ENCODE measurements around the gene TPX2. TPM values are rescaled to one million over a fixed set of nuclear protein-coding genes. Genes with fewer than 3 reads are reported as not detected.

The TPX2 gene
- total RNA-seq, 1 donor from 2014 or later: 1.1 TPM

DNA sequence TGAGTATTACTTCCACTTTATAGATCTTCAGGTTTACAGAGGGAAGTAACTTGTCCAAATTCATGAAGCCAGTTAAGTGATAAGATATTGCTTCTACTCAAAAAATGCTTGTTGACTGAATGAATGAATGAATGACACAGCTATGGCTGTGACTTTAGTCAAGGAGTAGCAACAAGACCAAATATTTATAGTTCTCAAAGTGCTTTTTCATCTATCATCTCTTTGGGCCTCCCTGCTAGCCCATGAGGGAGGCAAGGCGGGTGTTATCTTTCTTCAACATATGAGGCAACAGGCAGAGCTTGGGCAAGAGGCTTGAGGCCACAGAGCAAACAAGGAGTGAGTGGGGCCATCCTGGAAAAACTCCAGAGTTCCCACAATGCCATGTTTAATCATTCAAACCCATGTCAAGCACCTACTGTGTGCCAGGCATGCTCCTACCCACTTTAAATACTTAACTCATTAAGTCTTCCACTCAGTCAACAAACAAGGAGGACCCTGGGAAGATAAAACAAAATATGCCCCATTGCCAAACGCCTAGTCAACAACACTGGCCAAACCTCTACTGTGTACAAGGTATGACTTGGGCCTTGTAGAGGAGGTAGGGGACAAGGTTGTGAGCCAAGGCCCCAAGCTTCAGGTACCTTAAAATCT is 32.4 kb upstream of the TPX2 start:
- no peak for DNase-seq (ENCODE audit: low spot score)

DNA sequence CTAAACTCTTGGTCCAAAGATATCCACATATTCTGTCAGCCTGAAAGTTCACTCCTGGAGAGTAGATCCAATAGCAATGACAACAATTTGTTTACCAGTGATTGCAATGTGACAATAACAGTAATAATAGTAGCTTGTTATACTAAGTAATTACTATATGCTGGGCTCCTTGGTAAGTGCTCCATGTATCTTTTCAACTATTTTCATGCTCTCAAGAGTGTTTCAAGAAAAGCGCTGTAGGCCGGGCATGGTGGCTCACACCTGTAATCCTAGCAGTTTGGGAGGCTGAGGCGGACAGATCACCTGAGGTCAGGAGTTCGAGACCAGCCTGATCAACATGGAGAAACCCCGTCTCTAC is 31.9 kb upstream of the TPX2 start:
- DNase-seq (ENCODE audit: low spot score): no peak

DNA sequence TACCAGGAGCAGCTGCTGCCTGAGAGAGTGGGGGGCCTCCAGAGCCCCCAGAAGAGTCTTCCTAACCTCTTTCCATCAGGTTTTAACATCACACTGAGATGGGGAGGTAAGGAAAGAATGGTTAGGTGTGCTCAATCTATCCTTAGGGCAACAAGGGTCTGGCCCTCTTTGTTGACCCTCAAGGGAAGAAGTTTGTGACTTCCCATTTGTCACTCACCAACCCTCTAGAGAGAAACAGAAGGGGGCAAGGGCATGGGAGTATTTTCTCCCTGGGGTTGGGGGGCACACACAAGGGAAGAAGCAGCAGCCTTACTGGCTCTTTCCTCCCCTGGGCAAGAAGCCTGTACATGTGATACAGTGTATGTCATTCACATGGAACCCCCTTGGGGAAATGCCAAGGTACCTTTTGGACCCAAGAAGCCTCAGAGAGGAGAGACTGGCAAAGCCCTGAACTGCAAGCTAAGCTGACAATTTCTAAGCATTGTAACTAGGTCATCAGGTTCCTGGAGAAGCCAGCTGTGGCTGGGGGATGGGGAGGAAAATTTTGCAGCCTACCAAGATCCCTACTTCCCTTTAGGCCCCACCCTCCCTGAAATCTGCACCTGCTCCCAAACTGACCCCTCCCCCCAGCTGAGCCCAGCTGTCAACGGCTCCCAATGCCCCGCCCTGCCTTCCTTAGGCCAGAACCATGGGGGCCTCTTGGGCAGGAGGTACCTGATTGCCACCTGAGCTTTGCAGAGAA is 30.9 kb upstream of the TPX2 start:
- DNase-seq (ENCODE audit: low spot score): no peak

DNA sequence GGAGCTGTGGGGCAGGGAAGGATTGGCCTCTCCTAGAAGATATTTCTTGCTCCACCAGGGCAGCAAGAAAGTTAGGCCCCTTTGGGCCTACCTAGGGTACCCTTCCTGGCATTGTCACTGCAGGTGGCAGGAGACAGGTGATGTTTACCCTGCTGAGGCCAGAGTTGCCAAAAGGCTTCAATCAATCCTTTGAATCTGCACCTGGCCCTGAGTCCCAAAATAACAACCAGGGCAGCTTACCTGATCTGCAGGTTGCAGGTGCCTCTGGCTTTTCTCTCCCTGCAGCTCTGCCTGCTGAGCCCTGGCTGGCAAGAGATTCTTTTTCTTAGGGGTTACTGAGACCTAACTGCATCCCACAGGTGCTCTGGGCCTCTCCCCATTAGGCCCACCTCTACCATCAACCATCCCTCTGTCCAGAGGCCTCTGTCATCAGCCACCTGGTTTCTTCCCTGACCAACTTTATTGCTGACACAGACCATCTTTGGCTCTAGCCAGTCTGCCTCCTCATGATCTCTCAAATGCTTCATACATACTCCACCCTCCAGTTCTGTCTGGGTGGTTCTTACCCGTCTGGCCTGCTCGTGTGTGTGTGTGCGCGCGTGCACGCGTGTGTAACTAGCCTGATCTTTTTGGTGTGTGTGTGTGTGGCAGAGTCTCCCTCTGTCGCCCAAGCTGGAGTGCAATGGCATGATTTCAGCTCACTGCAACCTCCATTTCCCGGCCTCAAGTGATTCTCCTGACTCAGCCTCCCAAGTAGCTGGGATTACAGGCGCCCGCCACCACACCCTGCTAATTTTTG is 30.2 kb upstream of the TPX2 start:
- no peak for DNase-seq (ENCODE audit: low spot score)

DNA sequence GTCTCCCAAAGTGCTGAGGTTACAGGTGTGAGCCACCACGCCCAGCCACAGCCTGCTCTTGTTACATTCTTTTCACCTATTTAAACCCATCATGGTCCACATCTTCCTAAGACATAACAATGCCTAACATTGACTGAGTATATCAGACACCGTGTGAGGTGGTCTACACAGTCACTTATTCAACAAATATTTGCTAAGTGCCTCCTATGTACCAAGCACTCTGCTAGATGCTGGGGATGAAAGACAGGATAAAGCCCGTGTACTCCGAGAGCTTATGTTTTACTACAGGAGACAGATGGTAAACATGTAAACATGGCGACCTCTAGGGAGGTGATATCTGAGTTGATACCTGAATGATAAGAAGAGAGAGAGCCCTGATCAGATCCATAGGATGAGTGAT is 29.2 kb upstream of the TPX2 start:
- DNase-seq (ENCODE audit: low spot score): no peak

DNA sequence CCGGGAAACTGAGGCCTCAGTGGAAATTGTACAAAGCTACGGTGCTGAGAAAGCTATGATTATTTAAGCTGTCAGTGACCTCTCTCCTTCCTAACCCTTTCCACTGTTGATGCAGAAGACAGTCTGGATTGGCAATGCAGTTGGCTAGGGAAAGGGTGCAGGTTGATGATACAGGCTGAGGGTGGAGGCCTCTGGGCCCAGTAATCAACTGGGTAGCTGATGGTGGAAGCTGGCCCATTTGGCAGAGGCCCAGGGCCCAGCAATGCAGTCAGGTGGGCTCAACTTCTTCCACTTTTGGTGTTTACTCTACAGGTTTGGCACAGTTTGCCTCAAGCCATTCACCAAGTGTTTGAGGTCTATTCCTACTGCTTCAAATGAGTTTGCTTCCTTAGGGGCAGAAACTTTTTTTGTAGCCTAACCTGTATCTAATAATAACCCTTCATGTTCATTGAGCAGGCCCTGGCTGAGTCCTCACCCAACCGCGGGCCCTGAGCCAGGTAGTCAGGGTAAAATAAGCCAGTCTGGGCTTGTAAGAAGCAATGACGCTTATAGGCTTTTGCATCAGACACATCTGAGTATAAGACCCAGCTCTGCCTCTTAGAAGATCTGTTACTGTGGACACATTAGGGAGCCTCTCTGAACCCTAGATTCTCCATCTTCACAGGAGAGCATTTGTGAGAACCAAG is 28.5 kb upstream of the TPX2 start:
- DNase-seq (ENCODE audit: low spot score): no peak

DNA sequence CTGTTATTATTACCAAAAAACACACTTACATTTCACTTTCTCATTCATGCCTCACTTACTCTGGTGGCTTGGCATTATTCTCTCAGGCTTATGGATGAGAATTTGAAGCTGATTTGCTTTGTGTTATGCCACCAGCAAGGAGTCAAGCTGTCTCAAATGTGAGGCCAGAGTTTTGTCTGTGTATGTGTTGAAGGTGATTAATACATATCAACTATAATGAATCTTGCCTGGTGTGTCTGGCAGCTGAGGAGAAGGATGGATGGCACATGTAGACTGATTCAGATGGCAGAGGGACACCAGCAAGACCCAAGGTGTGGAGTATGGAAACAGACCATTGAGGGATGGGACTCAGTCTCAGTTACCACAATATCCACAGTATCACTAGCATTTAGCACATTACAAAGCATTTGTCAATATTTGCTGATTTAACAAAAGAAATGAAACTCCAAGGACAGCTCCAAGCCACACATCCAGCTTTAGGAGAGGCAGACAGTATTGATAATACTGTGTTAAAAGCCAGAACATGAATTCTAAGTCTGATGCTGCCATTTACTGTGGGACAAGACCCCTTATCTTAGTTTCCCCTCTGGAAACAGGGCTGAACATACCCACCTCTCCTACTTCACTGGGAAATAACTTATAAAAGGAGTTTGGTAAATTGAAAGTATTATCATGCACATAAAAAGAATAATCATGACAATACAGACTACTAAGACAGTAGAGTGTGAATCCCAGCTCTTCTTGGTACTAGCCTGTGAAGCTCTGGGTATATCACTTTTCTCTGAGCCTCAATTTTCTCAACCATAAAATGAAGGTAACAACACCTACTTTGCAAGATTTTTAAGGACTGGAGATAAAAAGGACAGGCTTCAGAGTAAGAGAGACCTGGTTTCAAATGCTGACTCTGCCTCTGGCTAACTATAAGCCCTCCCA is 27.6 kb upstream of the TPX2 start:
- no peak for DNase-seq (ENCODE audit: low spot score)

DNA sequence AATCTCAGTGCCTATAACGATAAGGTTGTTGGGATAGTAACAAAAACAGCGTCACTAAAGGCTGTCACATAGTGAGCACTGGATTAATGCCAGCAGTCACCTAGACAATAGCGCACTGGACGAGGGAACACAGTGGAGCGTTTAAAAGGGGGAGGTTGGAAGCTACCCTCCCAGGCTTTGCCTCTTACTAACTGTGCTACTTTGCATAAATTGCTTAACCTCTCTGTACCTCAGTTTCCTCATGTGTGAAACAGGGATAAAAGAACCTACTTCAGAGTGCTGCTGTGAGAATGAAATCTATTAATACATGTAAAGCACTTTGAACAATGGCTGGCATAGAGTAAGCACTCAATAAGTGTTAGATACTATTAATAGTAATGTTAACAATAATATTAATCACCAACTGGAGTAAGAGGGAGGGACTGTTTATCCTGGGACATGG is 27.0 kb upstream of the TPX2 start:
- no peak for DNase-seq (ENCODE audit: low spot score)

DNA sequence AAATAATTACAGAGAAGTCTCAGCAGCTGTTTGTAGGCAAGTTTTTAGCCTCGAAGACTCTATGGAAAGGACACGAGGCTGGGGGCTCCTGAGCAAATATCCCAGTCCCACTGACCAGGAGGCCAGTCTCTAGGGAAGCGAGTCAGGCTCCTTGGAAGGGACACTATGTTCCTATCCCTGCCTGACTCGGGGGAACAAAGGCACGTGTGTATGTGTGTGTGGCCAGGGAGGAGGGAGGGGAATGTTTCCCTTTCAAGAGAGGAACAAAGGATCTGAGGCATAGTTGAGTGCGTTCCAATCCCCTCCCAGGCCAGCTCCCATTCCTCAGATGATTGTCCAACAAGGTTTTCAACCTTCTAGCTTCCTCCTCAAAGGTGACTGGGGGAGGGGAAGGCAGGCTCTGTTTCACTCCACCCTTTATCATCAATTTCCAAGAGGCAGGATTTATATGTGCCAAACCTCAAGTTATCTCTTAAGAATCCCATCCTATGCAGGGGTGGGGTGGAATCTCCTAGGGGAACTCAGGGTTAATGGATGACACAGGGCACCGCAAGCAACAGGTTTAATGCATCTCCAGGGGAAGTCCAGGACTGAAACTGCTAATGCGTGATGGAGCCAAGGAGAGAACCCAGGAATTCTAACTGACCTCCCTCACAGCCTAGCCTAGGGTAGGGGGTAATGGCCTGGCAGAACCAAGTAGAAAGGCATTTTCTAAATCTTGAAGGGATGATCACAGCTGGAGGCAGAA is 26.4 kb upstream of the TPX2 start:
- no peak for DNase-seq (ENCODE audit: low spot score)

DNA sequence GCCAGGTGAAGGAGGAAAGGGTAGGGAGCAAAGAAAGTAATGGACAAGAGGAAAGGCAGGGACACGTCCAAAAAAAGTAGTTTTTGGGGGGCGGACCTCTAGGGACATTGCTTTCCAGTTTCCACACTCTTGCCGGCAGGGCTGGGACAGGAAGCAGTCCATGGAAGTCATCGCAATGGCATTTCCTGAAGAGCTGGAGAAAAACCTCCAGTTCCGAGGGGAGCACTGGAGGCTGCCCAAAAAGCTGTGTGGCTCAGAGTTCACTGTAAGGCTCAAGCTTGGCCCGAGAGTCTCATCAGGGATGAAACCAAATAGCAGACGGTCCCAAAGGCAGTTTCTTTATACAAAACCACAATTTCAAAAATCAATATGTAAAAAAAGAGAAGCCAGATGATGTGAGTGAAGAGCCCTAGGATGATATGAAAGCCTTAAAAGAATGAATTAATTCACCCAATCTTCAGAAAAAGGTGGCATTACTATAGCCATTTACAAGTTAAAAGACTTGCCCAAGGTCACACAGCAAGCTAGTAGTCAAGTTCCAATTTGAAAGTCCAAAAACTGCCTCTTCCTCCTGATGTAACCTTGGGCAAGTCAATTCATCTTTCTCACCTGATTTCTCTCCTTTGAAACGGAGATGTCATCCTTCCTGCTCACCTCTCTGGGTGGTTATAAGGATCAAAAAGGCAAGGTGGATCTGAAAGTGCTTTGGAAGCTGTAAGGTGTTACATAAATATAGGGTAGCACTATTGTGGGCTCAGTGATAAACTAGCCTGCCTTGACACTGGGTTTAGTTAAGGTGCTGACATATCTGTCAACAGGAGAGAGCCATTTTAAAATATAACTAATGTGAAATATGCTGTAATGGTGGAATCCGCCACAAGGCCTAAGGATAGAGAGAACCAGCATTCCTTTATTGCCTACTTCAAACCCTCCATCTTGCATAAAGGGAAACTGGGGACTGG is 25.5 kb upstream of the TPX2 start:
- DNase-seq (ENCODE audit: low spot score): no peak

DNA sequence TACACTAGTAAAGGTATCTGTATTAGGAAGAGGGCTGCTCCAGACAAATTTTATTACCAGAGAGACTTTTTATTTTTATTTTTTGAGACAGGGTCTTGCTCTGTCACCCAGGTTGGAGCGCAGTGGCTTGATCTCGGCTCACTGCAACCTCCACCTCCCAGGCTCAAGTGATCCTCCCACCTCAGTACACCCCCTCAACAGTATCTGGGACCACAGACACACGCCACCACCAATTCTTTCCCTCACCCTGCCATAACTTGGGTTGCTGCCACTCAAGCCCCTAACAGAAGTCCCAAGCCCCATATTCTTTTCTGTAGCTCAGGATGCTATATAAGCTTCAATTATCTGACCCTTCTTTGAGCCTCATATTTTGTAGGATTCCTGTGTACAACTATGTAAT is 23.3 kb upstream of the TPX2 start:
- DNase-seq (ENCODE audit: low spot score): no peak

DNA sequence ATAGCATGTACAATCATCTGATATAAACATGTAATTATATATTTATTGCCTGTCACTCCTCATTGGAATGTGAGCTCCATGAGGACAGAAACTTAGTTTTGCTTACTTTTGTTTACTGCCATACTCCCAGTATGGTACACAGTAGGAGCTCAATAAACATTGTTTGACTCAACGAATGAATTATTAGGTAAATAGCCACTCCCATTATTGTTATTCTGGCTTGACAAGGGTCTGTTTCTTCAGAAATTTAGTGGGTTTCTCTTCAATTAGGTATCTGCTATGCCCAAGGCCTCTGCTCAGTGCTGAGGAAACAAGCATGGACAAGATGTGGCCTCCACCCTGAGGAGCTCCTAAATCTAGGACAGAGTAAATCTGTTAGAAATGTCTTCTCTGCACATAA is 22.7 kb upstream of the TPX2 start:
- no peak for DNase-seq (ENCODE audit: low spot score)

DNA sequence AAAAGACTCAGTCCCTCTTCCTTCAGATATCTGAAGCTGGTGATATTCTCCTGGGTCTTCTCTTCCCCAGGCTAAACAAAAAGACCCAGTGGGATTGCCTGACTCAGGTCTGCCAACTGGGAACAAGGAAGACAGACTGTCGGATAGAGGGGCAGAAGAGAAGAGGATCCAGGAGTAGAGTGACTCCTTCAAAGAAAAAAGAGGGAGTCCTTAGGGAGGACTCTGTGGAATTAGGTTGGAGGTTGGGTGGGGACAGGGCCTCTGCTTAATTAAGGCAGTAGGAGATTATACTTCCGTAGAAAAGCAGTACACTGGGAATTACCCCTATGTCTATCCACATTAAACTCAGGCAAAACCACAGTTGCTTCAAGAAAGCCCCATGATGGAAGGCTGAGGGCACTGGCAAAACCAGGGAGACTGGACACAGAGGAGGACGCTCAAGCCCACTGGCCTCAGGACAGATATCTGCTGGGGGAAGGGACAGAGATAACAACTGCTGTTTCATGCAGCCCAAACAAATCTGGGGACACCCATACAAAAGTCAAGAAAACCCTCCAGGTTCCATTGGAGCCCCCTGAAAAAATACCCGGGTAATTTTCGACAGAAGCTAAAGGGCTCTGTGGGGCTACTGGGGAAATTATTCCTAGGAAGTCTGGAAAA is 22.1 kb upstream of the TPX2 start:
- DNase-seq (ENCODE audit: low spot score): no peak

DNA sequence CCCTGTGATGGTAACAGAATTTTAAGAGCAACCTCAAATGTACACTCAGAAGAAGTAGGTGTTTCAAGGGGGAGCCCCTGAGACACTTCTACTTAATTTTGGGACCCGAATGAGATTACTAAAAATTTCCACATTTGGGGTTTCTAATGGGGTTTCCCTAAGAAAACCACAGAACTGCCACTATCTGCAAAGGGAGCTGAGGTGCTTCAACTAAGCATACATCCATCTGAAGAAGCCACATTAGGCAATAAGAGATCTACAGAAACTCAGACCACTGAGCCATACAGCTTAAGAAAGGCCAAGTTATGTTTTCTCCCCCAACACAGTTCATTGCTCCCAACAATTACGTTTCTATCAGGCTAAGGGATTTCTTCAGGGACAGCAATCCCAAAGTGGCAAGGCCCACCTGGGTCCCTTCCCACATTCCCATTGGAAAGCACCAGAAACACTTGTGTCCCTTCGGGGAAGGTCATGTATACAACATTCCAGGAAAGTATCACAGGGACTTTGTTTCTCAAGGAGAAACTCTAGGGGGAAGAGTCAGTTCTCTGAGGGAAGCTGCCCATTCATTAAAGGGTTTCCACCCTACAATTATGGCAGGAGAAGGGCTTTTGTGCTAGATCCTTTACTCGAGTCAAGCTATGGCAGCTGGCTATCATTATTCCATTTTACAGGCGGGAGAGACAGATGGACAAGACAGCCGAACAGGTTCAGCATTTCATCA is 21.4 kb upstream of the TPX2 start:
- no peak for DNase-seq (ENCODE audit: low spot score)

DNA sequence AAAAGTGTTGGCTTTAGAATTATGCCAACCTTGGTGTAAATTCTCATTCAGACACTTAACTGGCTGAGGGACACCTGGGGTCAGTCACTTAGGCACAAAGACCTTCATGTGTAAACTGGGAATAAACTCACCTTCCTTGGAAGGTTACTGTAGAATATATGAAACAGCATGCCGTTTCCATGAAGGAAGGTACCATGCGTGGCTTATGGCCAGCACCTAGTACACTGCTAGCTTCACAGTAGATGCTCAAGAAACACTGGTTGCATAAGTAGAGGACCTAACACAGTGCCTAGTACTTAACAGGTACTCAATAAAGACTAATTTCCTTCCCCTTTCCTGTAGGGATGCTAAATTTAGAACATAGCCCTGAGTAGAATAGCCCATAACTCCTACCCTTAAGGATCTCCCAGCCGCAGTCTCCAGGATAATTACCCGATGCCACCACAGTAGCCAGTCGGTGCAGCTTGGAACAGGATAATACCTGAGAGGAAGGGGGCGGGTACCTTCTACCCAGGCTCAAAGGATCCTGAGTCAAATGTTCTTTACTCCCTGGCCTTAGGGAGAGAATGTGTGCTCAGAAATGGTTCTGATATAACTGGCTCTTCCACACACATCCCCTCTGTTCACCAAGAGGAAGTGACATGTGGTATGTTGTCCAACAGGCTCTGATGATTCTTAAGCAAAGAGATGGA is 20.0 kb upstream of the TPX2 start:
- peak; percentile 20 for DNase-seq (ENCODE audit: low spot score)

DNA sequence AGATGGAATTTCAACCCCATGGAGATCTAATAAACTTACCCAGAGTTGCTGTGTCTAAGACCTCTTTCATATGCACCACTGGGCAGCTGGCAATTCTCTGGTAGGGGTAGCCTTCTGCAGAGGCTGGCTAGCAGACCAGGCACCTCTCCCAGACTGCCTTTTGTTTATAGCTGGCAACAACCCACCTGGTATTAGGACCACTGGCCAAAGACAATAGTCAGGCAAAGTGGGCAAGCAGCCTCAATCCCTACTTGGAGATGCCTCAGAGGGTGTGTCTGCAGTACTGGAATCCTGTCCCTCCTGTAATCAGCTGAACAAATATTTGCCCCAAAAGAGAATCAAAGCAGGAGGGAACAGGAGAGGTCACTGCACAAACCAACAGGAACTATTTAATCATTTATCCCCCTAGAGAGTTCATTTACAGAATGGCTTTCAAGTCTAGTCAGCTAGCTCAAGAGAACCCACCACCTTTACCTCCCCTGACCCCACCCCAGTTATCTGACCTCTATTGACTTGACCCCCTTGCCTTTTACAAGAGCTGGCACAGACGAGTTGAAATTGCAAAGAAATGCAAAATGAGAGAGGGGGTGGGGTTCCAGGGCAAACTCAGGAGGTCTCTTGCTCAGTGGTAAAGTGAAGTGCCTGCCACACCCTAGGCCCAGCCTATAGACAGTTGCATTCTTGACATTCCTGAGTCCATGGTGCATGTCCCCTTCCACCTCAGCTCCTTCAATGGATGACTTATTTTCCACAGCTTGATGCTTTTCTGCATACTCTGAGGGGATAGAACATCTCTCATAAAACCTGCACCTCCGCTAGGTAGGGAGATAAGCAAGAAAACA is 19.2 kb upstream of the TPX2 start:
- DNase-seq (ENCODE audit: low spot score): peak; percentile 49

All from mesenteric fat pad (tissue), 1 donor.